Measurements from ENCODE around the gene PIK3R6. TPM values are rescaled to one million over a fixed set of nuclear protein-coding genes. Genes with fewer than 3 reads are reported as not detected.
A peak's percentile ranks its signal among the peaks of the same experiment; 100 is the strongest.

The PIK3R6 gene
- total and polyA plus RNA-seq, 2 experiments from 2014 or later = 0.11 to 0.24 TPM

DNA sequence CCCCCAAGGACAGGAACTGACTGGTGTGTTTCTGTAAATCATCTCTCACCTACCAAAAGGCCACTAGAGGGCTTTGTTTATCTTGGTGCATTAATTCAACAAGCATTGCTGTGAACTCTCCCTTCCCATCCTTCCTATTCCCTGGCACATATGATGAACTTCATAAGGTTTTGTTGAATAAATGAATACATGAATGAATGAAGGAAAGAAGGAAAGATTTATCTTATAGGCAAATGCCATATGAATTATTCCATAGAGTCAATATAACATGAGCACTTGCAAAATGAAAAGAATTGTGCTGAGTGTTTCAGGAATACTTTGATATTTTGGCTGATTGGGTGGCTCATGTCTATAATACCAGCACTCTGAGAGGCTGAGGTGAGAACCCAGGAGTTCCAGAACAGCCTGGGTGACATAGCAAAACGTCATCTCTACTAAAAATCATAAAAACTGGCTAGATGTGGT is 113.5 kb downstream of the PIK3R6 start:
- Histone ChIP-seq H3K4me2 (no peak overlapping the region), H3K4me3 (no peak overlapping the region), H3K27ac (ENCODE audit: low read depth) (no peak overlapping the region), H3K36me3 (ENCODE audit: insufficient read depth) (no peaks in the 10 kb centered on the region), H3K4me1 (ENCODE audit: insufficient read depth) (no peaks in the 10 kb centered on the region; the same call in 1 of the 2 replicates), H3K9me2 (ENCODE audit: insufficient read depth) (no peaks in the 10 kb centered on the region), H4K20me1 (replicated peaks; ENCODE audit: insufficient read depth) (no peaks in the 10 kb centered on the region), H2AFZ (no peak overlapping the region), H3K79me2 (replicated peaks; ENCODE audit: insufficient read depth) (no peaks in the 10 kb centered on the region), H3F3A (replicated peaks; ENCODE audit: low read depth) (no peaks in the 10 kb centered on the region), H3K27me3 (ENCODE audit: insufficient read depth) (no peaks in the 10 kb centered on the region)
- Mint-ChIP-seq H3K27me3 (ENCODE audit: insufficient read depth, low read depth, poor library complexity) (peaks cover 2% of the 10 kb centered on the region), H3K36me3 (ENCODE audit: low read depth) (peaks cover 4% of the 10 kb centered on the region; the same call in 1 of the 3 replicates), H3K9me3 (no peaks in the 10 kb centered on the region; the same call in 2 of the 3 replicates), H3K4me3 (no peak overlapping the region), H3K27ac (no peak overlapping the region), H3K4me1 (peaks cover 11% of the 10 kb centered on the region)
- peak; percentile 71 for DNase-seq (ENCODE audit: low spot score)
- TF ChIP-seq CREB1 (CRISPR knock-in tag; IDR thresholded peaks at IDR 0.05; ENCODE audit: low read depth) = no peak
- no peak for TF ChIP-seq ZNF114 (CRISPR knock-in tag; IDR thresholded peaks at IDR 0.05)
- TF ChIP-seq, protein P1, sequence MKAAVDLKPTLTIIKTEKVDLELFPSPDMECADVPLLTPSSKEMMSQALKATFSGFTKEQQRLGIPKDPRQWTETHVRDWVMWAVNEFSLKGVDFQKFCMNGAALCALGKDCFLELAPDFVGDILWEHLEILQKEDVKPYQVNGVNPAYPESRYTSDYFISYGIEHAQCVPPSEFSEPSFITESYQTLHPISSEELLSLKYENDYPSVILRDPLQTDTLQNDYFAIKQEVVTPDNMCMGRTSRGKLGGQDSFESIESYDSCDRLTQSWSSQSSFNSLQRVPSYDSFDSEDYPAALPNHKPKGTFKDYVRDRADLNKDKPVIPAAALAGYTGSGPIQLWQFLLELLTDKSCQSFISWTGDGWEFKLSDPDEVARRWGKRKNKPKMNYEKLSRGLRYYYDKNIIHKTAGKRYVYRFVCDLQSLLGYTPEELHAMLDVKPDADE (IDR thresholded peaks at IDR 0.05) = no peak
- no peak for TF ChIP-seq NANOG (IDR thresholded peaks at IDR 0.05; ENCODE audit: borderline replicate concordance)
- no peak for TF ChIP-seq EZH2 (IDR thresholded peaks at IDR 0.05; ENCODE audit: low read depth, unreplicated experiment)
- TF ChIP-seq JUNB (IDR thresholded peaks at IDR 0.05; ENCODE audit: unreplicated experiment) = no peak
- TF ChIP-seq, protein P2, sequence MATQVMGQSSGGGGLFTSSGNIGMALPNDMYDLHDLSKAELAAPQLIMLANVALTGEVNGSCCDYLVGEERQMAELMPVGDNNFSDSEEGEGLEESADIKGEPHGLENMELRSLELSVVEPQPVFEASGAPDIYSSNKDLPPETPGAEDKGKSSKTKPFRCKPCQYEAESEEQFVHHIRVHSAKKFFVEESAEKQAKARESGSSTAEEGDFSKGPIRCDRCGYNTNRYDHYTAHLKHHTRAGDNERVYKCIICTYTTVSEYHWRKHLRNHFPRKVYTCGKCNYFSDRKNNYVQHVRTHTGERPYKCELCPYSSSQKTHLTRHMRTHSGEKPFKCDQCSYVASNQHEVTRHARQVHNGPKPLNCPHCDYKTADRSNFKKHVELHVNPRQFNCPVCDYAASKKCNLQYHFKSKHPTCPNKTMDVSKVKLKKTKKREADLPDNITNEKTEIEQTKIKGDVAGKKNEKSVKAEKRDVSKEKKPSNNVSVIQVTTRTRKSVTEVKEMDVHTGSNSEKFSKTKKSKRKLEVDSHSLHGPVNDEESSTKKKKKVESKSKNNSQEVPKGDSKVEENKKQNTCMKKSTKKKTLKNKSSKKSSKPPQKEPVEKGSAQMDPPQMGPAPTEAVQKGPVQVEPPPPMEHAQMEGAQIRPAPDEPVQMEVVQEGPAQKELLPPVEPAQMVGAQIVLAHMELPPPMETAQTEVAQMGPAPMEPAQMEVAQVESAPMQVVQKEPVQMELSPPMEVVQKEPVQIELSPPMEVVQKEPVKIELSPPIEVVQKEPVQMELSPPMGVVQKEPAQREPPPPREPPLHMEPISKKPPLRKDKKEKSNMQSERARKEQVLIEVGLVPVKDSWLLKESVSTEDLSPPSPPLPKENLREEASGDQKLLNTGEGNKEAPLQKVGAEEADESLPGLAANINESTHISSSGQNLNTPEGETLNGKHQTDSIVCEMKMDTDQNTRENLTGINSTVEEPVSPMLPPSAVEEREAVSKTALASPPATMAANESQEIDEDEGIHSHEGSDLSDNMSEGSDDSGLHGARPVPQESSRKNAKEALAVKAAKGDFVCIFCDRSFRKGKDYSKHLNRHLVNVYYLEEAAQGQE (IDR thresholded peaks at IDR 0.05; ENCODE audit: unreplicated experiment) = no peak
- TF ChIP-seq, protein P3, sequence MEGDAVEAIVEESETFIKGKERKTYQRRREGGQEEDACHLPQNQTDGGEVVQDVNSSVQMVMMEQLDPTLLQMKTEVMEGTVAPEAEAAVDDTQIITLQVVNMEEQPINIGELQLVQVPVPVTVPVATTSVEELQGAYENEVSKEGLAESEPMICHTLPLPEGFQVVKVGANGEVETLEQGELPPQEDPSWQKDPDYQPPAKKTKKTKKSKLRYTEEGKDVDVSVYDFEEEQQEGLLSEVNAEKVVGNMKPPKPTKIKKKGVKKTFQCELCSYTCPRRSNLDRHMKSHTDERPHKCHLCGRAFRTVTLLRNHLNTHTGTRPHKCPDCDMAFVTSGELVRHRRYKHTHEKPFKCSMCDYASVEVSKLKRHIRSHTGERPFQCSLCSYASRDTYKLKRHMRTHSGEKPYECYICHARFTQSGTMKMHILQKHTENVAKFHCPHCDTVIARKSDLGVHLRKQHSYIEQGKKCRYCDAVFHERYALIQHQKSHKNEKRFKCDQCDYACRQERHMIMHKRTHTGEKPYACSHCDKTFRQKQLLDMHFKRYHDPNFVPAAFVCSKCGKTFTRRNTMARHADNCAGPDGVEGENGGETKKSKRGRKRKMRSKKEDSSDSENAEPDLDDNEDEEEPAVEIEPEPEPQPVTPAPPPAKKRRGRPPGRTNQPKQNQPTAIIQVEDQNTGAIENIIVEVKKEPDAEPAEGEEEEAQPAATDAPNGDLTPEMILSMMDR (conservative IDR thresholded peaks at IDR 0.05; ENCODE audit: low read depth in 2 of 2) = peak; percentile 64 to 69
- TF ChIP-seq STAT1 (IDR thresholded peaks at IDR 0.05; ENCODE audit: unreplicated experiment) = no peak
- peak; percentile 74 for ATAC-seq
